Retinal pigment epithelial cell (primary cell): ENCODE results near the gene ECI2.
A peak's percentile ranks its signal among the peaks of the same experiment; 100 is the strongest.

Experiments
- DNase-seq: peaks from one replicate; pipeline ENCODE4 v3.0.0-alpha.2; 2010; ENCODE audit warnings: low read depth
- H3K4me3 ChIP-seq: 2 replicates; pipeline ENCODE4 v1.5.1; 2011; ENCODE audit warnings: mild to moderate bottlenecking, low read length, control low read depth, moderate library complexity
- CTCF ChIP-seq: conservative IDR thresholded peaks from 2 replicates; pipeline ENCODE4 v1.5.1; 2011; ENCODE audit warnings: low read depth, low read length, control low read depth, inconsistent platforms

ECI2 gene

GRCh38 chr6:4139272-4139671 is 3.9 kb upstream of the ECI2 start:
- no peak for TF ChIP-seq CTCF
- no peak overlapping the region for H3K4me3 ChIP-seq
- peak; percentile 12 for DNase-seq

GRCh38 chr6:4138186-4138585 is 2.8 kb upstream of the ECI2 start:
- no peak overlapping the region for H3K4me3 ChIP-seq
- no peak for TF ChIP-seq CTCF
- DNase-seq = no peak

GRCh38 chr6:4136354-4136831 is 1.0 kb upstream of the ECI2 start:
- DNase-seq = no peak
- TF ChIP-seq CTCF = no peak
- peak overlapping the region; percentile 68 for H3K4me3 ChIP-seq

- TF ChIP-seq CTCF = no peak
- H3K4me3 ChIP-seq = peak overlapping the region; percentile 68
- DNase-seq = peak; percentile 57
Measured at GRCh38 chr6:4135665-4136353, 434 bp upstream of the ECI2 start.

- peak overlapping the region; percentile 87 for H3K4me3 ChIP-seq
- no peak for TF ChIP-seq CTCF
- no peak for DNase-seq
Measured at GRCh38 chr6:4133941-4134838, 1.2 kb downstream of the ECI2 start.

- TF ChIP-seq CTCF = no peak
- no peak overlapping the region for H3K4me3 ChIP-seq
- no peak for DNase-seq
Measured at GRCh38 chr6:4130357-4130987, 4.9 kb downstream of the ECI2 start.
